Smooth muscle cell of the brain vasculature (primary cell): ENCODE measurements around the gene MELK.
"Not testable (repeated sequence)": the region's sequence is repeated elsewhere in the genome, so short reads cannot be mapped to it uniquely, and the experiment has no call there.

ENCODE experiments used
- DNase-seq: peaks from one replicate; pipeline ENCODE4 v3.0.0-alpha.2; 2012; ENCODE audit warnings: low read depth, low spot score

MELK gene

GRCh38 chr9:36572515-36573418 is at the start of gene MELK:
Gene MELK, plus strand, starts transcription at chr9:36572895. Its CDS starts 8,787 bp downstream, at chr9:36581682.
- peak; percentile 35 for DNase-seq

GRCh38 chr9:36530224-36530623 is 42.5 kb upstream of the MELK start:
- no peak for DNase-seq

DNA sequence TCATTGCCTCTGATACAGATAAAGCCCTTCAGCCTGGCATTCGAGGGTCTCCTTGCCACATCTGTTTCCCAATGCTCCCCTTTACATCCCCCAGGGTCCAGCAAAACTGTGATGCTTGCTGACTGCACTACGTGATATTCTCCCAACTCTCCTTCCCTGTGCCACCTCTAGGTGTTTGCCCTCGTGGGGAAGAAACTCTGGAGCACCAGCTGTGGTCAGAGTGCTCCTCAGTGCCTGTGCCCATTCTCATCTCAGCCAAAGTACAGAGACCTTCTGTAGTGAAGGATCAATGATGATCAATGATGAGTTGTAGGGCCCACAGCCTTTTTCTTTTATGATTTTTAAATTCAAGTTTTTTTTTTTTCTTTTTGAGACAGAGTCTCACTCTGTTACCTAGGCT is 40.3 kb upstream of the MELK start:
- no peak for DNase-seq

GRCh38 chr9:36533726-36534125 is 39.0 kb upstream of the MELK start:
- DNase-seq: not testable (repeated sequence)

- no peak for DNase-seq
Measured at GRCh38 chr9:36535107-36535506, 37.6 kb upstream of the MELK start.

- DNase-seq: no peak
Measured at GRCh38 chr9:36537861-36538260, 34.8 kb upstream of the MELK start.

DNA sequence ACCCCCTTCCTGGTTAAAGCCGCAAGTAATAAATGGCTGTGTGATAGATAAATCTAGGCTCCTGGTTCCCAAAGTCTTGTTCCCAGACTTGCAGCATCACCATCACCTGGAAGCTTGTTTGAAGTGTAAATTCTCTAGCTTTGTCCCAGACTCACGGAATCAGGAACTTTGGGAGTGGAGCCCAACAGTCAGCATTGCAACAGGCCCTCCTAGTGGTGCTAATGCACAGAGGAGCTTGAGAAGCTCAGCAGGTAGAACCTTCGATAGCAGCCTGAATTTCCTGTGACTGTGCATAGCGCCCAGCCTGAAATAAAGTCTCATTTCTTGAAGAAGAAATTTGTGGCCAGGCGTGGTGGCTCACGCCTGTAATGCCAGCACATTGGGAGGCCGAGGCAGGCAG is 30.3 kb upstream of the MELK start:
- DNase-seq: no peak

- no peak for DNase-seq
Measured at GRCh38 chr9:36543916-36544315, 28.8 kb upstream of the MELK start.

GRCh38 chr9:36547598-36547997 is 25.1 kb upstream of the MELK start:
- no peak for DNase-seq

GRCh38 chr9:36548454-36548853 is 24.2 kb upstream of the MELK start:
- DNase-seq: no peak

GRCh38 chr9:36550135-36550534 is 22.6 kb upstream of the MELK start:
- DNase-seq: no peak

- DNase-seq: not testable (repeated sequence)
Measured at GRCh38 chr9:36550631-36551098, 22.0 kb upstream of the MELK start.

GRCh38 chr9:36551129-36551528 is 21.6 kb upstream of the MELK start:
- no peak for DNase-seq

GRCh38 chr9:36551910-36552309 is 20.8 kb upstream of the MELK start:
- no peak for DNase-seq

- DNase-seq: no peak
Measured at GRCh38 chr9:36559036-36559695, 13.5 kb upstream of the MELK start.

GRCh38 chr9:36560771-36561170 is 11.9 kb upstream of the MELK start:
- no peak for DNase-seq

DNA sequence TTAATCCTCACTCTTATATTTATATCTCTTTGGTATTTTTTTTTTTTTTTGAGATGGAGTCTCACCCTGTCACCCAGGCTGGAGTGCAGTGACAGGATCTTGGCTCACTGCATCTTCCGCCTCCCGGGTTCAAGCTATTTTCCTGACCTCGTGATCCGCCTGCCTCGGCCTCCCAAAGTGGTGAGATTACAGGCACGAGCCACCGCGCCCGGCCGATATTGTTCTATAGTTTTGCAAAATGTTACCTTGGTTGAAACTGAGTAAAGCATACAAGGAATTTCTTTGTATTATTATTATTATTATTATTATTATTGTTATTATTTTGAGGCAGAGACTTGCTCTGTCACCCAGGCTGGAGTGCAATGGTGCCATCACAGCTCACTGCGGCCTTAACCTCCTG is 9.9 kb upstream of the MELK start:
- DNase-seq: not testable (repeated sequence)

DNA sequence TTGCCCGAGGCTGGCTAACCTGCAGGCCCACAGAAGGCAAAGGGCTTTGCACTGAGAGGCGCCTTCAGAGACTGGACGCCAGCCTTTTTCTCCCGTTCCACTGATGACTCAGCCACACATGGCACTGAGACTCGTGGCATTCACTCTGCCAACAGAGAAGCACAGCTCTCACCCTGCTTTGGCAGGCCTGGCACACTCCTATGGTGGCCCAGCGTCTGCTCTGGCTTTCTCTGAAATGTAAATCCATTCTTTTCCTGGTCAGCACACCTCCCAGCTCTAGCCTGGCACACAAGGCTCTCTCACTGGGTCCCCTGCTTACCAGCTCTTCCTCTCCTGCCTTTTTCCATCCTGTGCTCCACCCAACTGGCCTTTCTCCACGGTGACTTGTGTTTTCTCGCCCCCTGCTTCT is 5.9 kb upstream of the MELK start:
- no peak for DNase-seq

GRCh38 chr9:36568681-36569080 is 4.0 kb upstream of the MELK start:
- DNase-seq: not testable (repeated sequence)

DNA sequence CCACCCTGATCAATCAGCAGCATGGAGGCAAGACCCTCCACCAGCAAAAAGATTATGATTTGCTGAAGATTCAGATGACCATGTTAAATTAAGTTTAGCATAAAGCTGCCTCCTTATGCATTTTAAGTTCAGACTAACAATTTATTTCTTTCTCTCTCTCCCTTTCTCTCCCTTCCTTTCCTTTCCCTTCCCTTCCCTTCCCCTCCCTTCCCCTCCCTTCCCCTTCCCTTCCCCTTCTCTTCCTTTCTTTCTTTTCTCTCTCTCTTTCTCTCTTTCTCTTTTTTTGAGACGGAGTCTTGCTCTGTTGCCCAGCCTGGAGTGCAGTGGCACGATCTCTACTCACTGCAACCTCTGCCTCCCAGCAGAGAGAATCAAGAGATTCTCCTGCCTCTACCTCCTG is 1.4 kb upstream of the MELK start:
- DNase-seq: no peak

- DNase-seq: not testable (repeated sequence)
Measured at GRCh38 chr9:36574045-36574444, 1.4 kb downstream of the MELK start.

DNA sequence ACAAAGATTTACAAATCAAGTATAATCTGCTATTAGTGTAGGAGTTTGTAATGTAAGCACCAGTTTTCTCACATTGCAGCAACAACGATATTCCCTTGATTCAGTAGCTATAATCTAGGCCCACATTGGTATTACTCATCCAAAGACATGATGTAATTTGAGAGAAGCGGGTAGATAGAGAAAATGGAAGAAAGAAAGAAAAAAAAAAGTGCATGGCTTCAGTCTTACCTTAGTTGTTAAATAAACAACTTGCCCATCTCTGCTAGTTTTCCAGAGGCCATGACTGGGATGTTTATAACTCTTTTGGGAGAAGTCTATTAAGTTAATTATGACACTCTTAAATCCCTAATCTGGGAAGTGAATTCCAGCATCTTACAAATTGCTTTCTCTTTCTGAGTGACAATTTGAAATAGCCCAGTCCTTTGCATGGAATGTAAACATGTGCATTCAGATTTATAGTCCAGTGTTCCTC is 2.8 kb downstream of the MELK start:
- no peak for DNase-seq

GRCh38 chr9:36576866-36577265 is 4.2 kb downstream of the MELK start:
- DNase-seq: no peak
